ENCODE measurements around the gene FZD7. TPM values are rescaled to one million over a fixed set of nuclear protein-coding genes. Genes with fewer than 3 reads are reported as not detected.

The FZD7 gene
- total and polyA plus RNA-seq, 2 experiments from 2014 or later: 15.4 to 31.2 TPM

DNA sequence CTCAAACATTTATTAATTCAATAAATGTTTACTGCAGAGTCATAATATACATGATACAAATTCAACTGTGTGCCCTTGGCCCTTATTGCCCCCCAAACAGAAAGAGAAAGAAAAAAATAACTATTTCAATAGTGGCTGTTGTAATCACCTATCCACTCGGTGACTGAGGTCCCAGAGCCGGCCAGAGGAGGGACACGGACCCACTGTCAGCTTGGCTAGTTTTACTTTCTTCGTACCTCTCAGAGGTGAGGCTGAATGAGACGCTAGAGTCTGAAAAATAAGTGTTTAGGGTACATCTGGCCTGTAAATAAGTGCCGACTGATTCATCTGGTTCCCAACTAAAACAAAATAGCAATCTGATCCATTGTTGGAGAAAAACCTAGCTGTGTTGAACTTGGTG, 31.3 kb upstream of the FZD7 start:
- Histone ChIP-seq H3K4me3 (no peak overlapping the region), H3K27me3 (no peaks in the 10 kb centered on the region), H4K20me1 (ENCODE audit: insufficient read depth, poor library complexity, severe bottlenecking) (no peaks in the 10 kb centered on the region), H3K79me2 (no peaks in the 10 kb centered on the region), H3K9me2 (replicated peaks; ENCODE audit: insufficient read depth) (no peaks in the 10 kb centered on the region), H3K27ac (no peak overlapping the region), H3K4me2 (no peak overlapping the region), H3K4me1 (ENCODE audit: insufficient read depth) (peaks cover 10% of the 10 kb centered on the region), H2AFZ (no peak overlapping the region), H3K36me3 (replicated peaks; ENCODE audit: insufficient read depth, low read depth) (no peaks in the 10 kb centered on the region), H3K9me3 (ENCODE audit: low read depth) (no peaks in the 10 kb centered on the region)
- DNase-seq (ENCODE audit: low spot score): no peak
- WGBS (ENCODE audit: low lambda C conversion rate, missing lambda C conversion rate): 80% methylated on average over 6 of the region's 6 CpGs
- TF ChIP-seq CTCF (IDR thresholded peaks at IDR 0.05; ENCODE audit: poor library complexity) (no peak), EZH2 (IDR thresholded peaks at IDR 0.05; ENCODE audit: borderline replicate concordance) (no peak), EZH2phosphoT487 (IDR thresholded peaks at IDR 0.05; ENCODE audit: low read depth, severe bottlenecking, unreplicated experiment) (no peak)

DNA sequence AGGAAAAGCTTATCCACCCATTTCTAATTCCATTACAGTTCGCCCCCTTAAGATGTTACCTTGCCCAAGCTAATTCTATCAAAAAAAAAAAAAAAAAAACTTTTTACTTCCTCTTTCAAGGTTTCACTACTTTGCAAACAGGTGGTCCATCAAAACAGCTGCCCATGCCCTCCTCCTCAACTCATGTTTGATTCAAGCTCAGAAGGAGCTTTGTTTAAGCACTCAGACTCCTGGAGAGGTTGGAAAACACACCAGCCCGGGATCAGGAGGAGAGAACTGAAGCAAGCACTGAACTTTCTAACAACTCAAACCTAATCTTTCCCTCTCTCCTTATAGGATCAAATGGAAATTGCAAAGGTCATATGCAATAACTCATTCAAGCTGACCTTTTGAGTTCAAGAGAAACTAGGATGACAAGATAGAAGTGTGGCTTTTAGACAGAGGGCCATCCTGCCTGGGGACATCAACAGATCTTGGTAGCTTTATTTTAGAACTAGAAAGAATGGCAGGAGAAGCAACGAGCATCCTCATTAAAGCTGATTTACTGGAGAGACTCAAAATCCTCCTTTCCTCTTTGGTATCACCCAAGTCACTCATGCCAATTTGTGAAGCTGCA, 28.3 kb upstream of the FZD7 start:
- H4K20me1 ChIP-seq (ENCODE audit: insufficient read depth, poor library complexity, severe bottlenecking): no peaks in the 10 kb centered on the region
- no peaks in the 10 kb centered on the region for H3K36me3 ChIP-seq (replicated peaks; ENCODE audit: insufficient read depth, low read depth)
- no peaks in the 10 kb centered on the region for H3K9me2 ChIP-seq (replicated peaks; ENCODE audit: insufficient read depth)
- H3K4me3 ChIP-seq: no peak overlapping the region
- H2AFZ ChIP-seq: no peak overlapping the region
- H3K9me3 ChIP-seq (ENCODE audit: low read depth): no peaks in the 10 kb centered on the region
- no peak for TF ChIP-seq CTCF (IDR thresholded peaks at IDR 0.05; ENCODE audit: poor library complexity)
- no peak for TF ChIP-seq EZH2 (IDR thresholded peaks at IDR 0.05; ENCODE audit: borderline replicate concordance)
- TF ChIP-seq EZH2phosphoT487 (IDR thresholded peaks at IDR 0.05; ENCODE audit: low read depth, severe bottlenecking, unreplicated experiment): no peak
- H3K4me2 ChIP-seq: no peak overlapping the region
- H3K4me1 ChIP-seq (ENCODE audit: insufficient read depth): peaks cover 6% of the 10 kb centered on the region
- no peak for DNase-seq (ENCODE audit: low spot score)
- 68% methylated on average over 3 of the region's 3 CpGs for WGBS (ENCODE audit: low lambda C conversion rate, missing lambda C conversion rate)
- H3K79me2 ChIP-seq: no peaks in the 10 kb centered on the region
- H3K27me3 ChIP-seq: no peaks in the 10 kb centered on the region
- H3K27ac ChIP-seq: no peak overlapping the region

DNA sequence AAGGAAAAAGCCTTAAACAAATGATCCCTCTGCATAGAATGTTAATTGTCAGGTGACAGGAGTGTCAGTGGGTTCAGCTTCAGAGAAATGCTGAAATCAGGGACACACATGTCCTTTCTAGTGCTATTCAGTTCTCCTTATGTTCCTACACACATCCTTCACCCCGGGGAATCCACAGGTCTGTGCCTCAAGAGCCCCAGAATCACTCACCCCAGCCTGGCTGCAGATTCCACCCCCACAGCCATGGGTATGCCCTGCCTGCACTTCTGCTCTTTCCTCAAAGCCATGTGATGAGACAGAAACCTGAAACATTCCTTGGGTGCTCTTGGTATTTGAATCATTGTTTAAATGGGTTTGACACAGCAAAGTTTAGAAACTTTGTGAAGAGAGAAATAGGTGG, 27.4 kb upstream of the FZD7 start:
- Histone ChIP-seq H2AFZ (no peak overlapping the region), H3K27ac (no peak overlapping the region), H3K4me3 (no peak overlapping the region), H3K9me2 (replicated peaks; ENCODE audit: insufficient read depth) (no peaks in the 10 kb centered on the region), H3K4me1 (ENCODE audit: insufficient read depth) (peaks cover 6% of the 10 kb centered on the region), H4K20me1 (ENCODE audit: insufficient read depth, poor library complexity, severe bottlenecking) (no peaks in the 10 kb centered on the region), H3K4me2 (no peak overlapping the region), H3K36me3 (replicated peaks; ENCODE audit: insufficient read depth, low read depth) (no peaks in the 10 kb centered on the region), H3K27me3 (no peaks in the 10 kb centered on the region), H3K79me2 (no peaks in the 10 kb centered on the region), H3K9me3 (ENCODE audit: low read depth) (no peaks in the 10 kb centered on the region)
- TF ChIP-seq EZH2 (IDR thresholded peaks at IDR 0.05; ENCODE audit: borderline replicate concordance) (no peak), EZH2phosphoT487 (IDR thresholded peaks at IDR 0.05; ENCODE audit: low read depth, severe bottlenecking, unreplicated experiment) (no peak), CTCF (IDR thresholded peaks at IDR 0.05; ENCODE audit: poor library complexity) (no peak)
- no peak for DNase-seq (ENCODE audit: low spot score)
- WGBS (ENCODE audit: low lambda C conversion rate, missing lambda C conversion rate): 80% methylated on average over 1 of the region's 1 CpG
